Gastrocnemius medialis (tissue), 4 donors: ENCODE data around the gene TEX48.

Source experiments
- CTCF ChIP-seq, 5 experiments: fragments of 450-650 bp in 3 of 5; fragments of 200-600 bp in 2 of 5; sonication (generic) in 2 of 5; IDR thresholded peaks in 4 of 5; conservative IDR thresholded peaks in 1 of 5; 1 replicate in 4 of 5; 2 replicates in 1 of 5; pipeline ENCODE4 v1.5.1; 2016 to 2019; ENCODE audit warnings: antibody characterized with exemption in 5 of 5, mild to moderate bottlenecking in 3 of 5, moderate library complexity in 3 of 5
- POLR2A ChIP-seq, 2 donors: fragments of 450-650 bp; IDR thresholded peaks; one replicate each; pipeline ENCODE4 v1.6.1; 2017; ENCODE audit warnings: antibody characterized with exemption in 2 of 2, mild to moderate bottlenecking in 2 of 2, moderate library complexity in 2 of 2

- TF ChIP-seq POLR2A (IDR thresholded peaks at IDR 0.05) (no peak), CTCF (IDR thresholded peaks at IDR 0.05 in 4 of 5, conservative IDR thresholded peaks at IDR 0.05 in 1 of 5) (no peak)
These were observed 12.0 kb downstream of the TEX48 start for GRCh38 chr9:114669961-114670360.
